WTC11 (cell line): ENCODE measurements around the gene NAT9. TPM values are rescaled to one million over a fixed set of nuclear protein-coding genes. Genes with fewer than 3 reads are reported as not detected.

Experiments used
- ATAC-seq: fragments of 200-7000 bp; cut with Tn5 transposase; 2 replicates; pipeline ENCODE4 v1.10.0; 2021; ENCODE audit warnings: mild to moderate bottlenecking, moderate library complexity
- CTCF ChIA-PET: fragments of 300-600 bp; sonication (Branson Sonifier 250); formaldehyde crosslinking; loops from one replicate; lab custom pipeline; 2021; ENCODE audit warnings: antibody characterized with exemption; lab: Charles Lee
- POLR2A ChIA-PET: fragments of 350-600 bp; sonication (Branson Sonifier 250); formaldehyde crosslinking; loops from one replicate; lab custom pipeline; 2021; ENCODE audit warnings: antibody characterized with exemption; lab: Charles Lee
- DNase-seq: peaks from one replicate; pipeline ENCODE4 v3.0.0; 2021; ENCODE audit warnings: low spot score
- H3K27ac Mint-ChIP-seq: 2 replicates; pipeline ENCODE4 v1.8.0; 2021; ENCODE audit warnings: mixed read lengths
- H3K27me3 Mint-ChIP-seq: 2 replicates; pipeline ENCODE4 v1.8.0; 2021; ENCODE audit warnings: low read depth, mild to moderate bottlenecking, moderate library complexity, mixed read lengths
- H3K36me3 Mint-ChIP-seq: 2 replicates; pipeline ENCODE4 v1.8.0; 2021; ENCODE audit warnings: mixed read lengths
- H3K4me1 Mint-ChIP-seq: 2 replicates; pipeline ENCODE4 v1.8.0; 2022; ENCODE audit warnings: mixed read lengths
- H3K4me3 Mint-ChIP-seq: 2 replicates; pipeline ENCODE4 v1.8.0; 2021; ENCODE audit warnings: mild to moderate bottlenecking, moderate library complexity, mixed read lengths
- H3K9me3 Mint-ChIP-seq: 2 replicates; pipeline ENCODE4 v1.8.0; 2021; ENCODE audit warnings: mixed read lengths
- CDX4 ChIP-seq: fragments of 250-450 bp; sonication (Bioruptor Pico); IDR thresholded peaks from 2 replicates; pipeline ENCODE4 v1.9.0; 2021; ENCODE audit warnings: moderate library complexity, mild to moderate bottlenecking, inconsistent platforms, borderline replicate concordance
- CTCF ChIP-seq: fragments of 200-600 bp; IDR thresholded peaks from 2 replicates; pipeline ENCODE4 v1.8.0; 2022; ENCODE audit warnings: antibody characterized with exemption
- GTF2I ChIP-seq: fragments of 250-450 bp; sonication (Bioruptor Pico); conservative IDR thresholded peaks from 2 replicates; pipeline ENCODE4 v1.4.0; 2021; ENCODE audit warnings: mild to moderate bottlenecking
- HMGA2 ChIP-seq: fragments of 250-450 bp; sonication (Bioruptor Pico); IDR thresholded peaks from 2 replicates; pipeline ENCODE4 v1.4.0; 2021; ENCODE audit warnings: mild to moderate bottlenecking, moderate library complexity
- JUN ChIP-seq: sonication (generic); formaldehyde crosslinking; IDR thresholded peaks from 2 replicates; pipeline ENCODE4 v1.8.0; 2023; ENCODE audit warnings: mild to moderate bottlenecking, missing genetic modification reagents
- NFYB ChIP-seq: sonication (generic); formaldehyde crosslinking; conservative IDR thresholded peaks from 2 replicates; pipeline ENCODE4 v1.8.0; 2022; ENCODE audit warnings: low read depth, missing genetic modification reagents
- NR3C1 ChIP-seq: sonication (generic); formaldehyde crosslinking; conservative IDR thresholded peaks from 2 replicates; pipeline ENCODE4 v1.8.1; 2023; ENCODE audit warnings: low read depth, mild to moderate bottlenecking, missing genetic modification reagents
- PRDM15 ChIP-seq: sonication (generic); formaldehyde crosslinking; IDR thresholded peaks from 2 replicates; pipeline ENCODE4 v1.8.0; 2022; ENCODE audit warnings: missing genetic modification reagents
- PRRX2 ChIP-seq: fragments of 250-450 bp; sonication (Bioruptor Pico); IDR thresholded peaks from 2 replicates; pipeline ENCODE4 v1.8.0; 2021; ENCODE audit warnings: mild to moderate bottlenecking
- SMAD3 ChIP-seq: sonication (generic); formaldehyde crosslinking; IDR thresholded peaks from 2 replicates; pipeline ENCODE4 v1.8.0; 2022; ENCODE audit warnings: missing genetic modification reagents, mild to moderate bottlenecking, borderline replicate concordance
- SMAD4 ChIP-seq: sonication (generic); formaldehyde crosslinking; IDR thresholded peaks from 2 replicates; pipeline ENCODE4 v1.8.0; 2022; ENCODE audit warnings: mild to moderate bottlenecking, missing genetic modification reagents
- SOX15 ChIP-seq: fragments of 250-450 bp; sonication (Bioruptor Pico); IDR thresholded peaks from 2 replicates; pipeline ENCODE4 v1.9.0; 2021; ENCODE audit warnings: mild to moderate bottlenecking
- TEAD1 ChIP-seq: sonication (generic); formaldehyde crosslinking; IDR thresholded peaks from 2 replicates; pipeline ENCODE4 v1.8.0; 2022; ENCODE audit warnings: mild to moderate bottlenecking, missing genetic modification reagents
- USF1 ChIP-seq: sonication (generic); formaldehyde crosslinking; IDR thresholded peaks from 2 replicates; pipeline ENCODE4 v1.8.0; 2022; ENCODE audit warnings: mild to moderate bottlenecking, missing genetic modification reagents
- ZBTB43 ChIP-seq: sonication (generic); formaldehyde crosslinking; IDR thresholded peaks from 2 replicates; pipeline ENCODE4 v1.8.1; 2023; ENCODE audit warnings: mild to moderate bottlenecking, missing genetic modification reagents
- ZNF138 ChIP-seq: sonication (generic); formaldehyde crosslinking; conservative IDR thresholded peaks from 2 replicates; pipeline ENCODE4 v1.8.1; 2022; ENCODE audit warnings: mild to moderate bottlenecking, moderate library complexity, missing genetic modification reagents
- ZNF317 ChIP-seq: sonication (generic); formaldehyde crosslinking; IDR thresholded peaks from 2 replicates; pipeline ENCODE4 v1.8.1; 2023; ENCODE audit warnings: low read depth, mild to moderate bottlenecking, moderate library complexity, missing genetic modification reagents, borderline replicate concordance
- ZNF416 ChIP-seq: fragments of 250-450 bp; sonication (Bioruptor Pico); IDR thresholded peaks from 2 replicates; pipeline ENCODE4 v1.9.0; 2021; ENCODE audit warnings: mild to moderate bottlenecking, inconsistent platforms
- ZNF425 ChIP-seq: fragments of 250-450 bp; sonication (Bioruptor Pico); conservative IDR thresholded peaks from 2 replicates; pipeline ENCODE4 v1.9.0; 2021; ENCODE audit warnings: mild to moderate bottlenecking
- ZNF671 ChIP-seq: fragments of 250-450 bp; sonication (Bioruptor Pico); IDR thresholded peaks from 2 replicates; pipeline ENCODE4 v1.8.0; 2021; ENCODE audit warnings: mild to moderate bottlenecking
- total RNA-seq: library from RNA; stranded (reverse); gene quantifications from 3 replicates; pipeline ENCODE4 v1.2.3, GENCODE V29; 2021

NAT9 gene
- total RNA-seq, 1 experiment from 2014 or later: 67.1 TPM

GRCh38 chr17:74729866-74730265 lies 46.3 kb downstream of the NAT9 start:
- Mint-ChIP-seq H3K36me3 (no peaks in the 10 kb centered on the region), H3K4me1 (peaks cover 3% of the 10 kb centered on the region; the same call in 1 of the 2 replicates), H3K27ac (no peak overlapping the region), H3K27me3 (no peaks in the 10 kb centered on the region; the same call in none of the 2 replicates), H3K4me3 (no peak overlapping the region), H3K9me3 (no peaks in the 10 kb centered on the region)
- ChIA-PET CTCF (interaction anchor here (0.8 to 1.2 kb wide), 2 partner anchors 8 to 73 kb away, joined by 3 to 6 read pairs; no protein-coding TSS in a partner anchor), POLR2A (no interaction called here)
- TF ChIP-seq USF1 (CRISPR knock-in tag): no peak
- no peak for TF ChIP-seq SOX15
- no peak for TF ChIP-seq SMAD3 (CRISPR knock-in tag)
- no peak for TF ChIP-seq ZNF425
- TF ChIP-seq ZNF317: no peak
- TF ChIP-seq ZNF416 (CRISPR knock-in tag): no peak
- TF ChIP-seq SMAD4 (CRISPR knock-in tag): no peak
- TF ChIP-seq JUN (CRISPR knock-in tag): no peak
- TF ChIP-seq ZNF671: no peak
- no peak for TF ChIP-seq NR3C1 (CRISPR knock-in tag)
- TF ChIP-seq PRRX2: no peak
- ATAC-seq: no peak
- no peak for DNase-seq

GRCh38 chr17:74729368-74729767 lies 46.8 kb downstream of the NAT9 start:
- H3K4me1 Mint-ChIP-seq: no peaks in the 10 kb centered on the region
- POLR2A ChIA-PET: no interaction called here
- TF ChIP-seq GTF2I (CRISPR knock-in tag) (no peak), NFYB (CRISPR knock-in tag) (no peak), TEAD1 (CRISPR knock-in tag) (no peak), PRDM15 (CRISPR knock-in tag) (no peak), ZBTB43 (CRISPR knock-in tag) (no peak), ZNF317 (no peak), ZNF138 (CRISPR knock-in tag) (no peak), ZNF425 (no peak), HMGA2 (CRISPR knock-in tag) (no peak), CDX4 (CRISPR knock-in tag) (no peak), CTCF (no peak)
- TF ChIP-seq, all 79 proteins: peak for 0
- Mint-ChIP-seq H3K36me3 (no peaks in the 10 kb centered on the region), H3K4me3 (no peak overlapping the region), H3K9me3 (no peaks in the 10 kb centered on the region), H3K27ac (no peak overlapping the region), H3K27me3 (no peaks in the 10 kb centered on the region; the same call in 1 of the 2 replicates)
- CTCF ChIA-PET: interaction anchor here (0.8 to 1.2 kb wide), 2 partner anchors 8 to 72 kb away, joined by 3 to 6 read pairs; no protein-coding TSS in a partner anchor
- ATAC-seq (no peak), DNase-seq (no peak)
